Neuronal stem cell (in vitro differentiated cells): ENCODE results near the gene TMCO2.

Experiments
- DNase-seq: peaks from one replicate; pipeline ENCODE4 v3.0.0-alpha.2; 2013; ENCODE audit warnings: low spot score
- H2AFZ ChIP-seq: one replicate; pipeline ENCODE4 v1.6.1; 2013; ENCODE audit warnings: mild to moderate bottlenecking, low read length, inconsistent platforms
- H2AK5ac ChIP-seq: 2 replicates; pipeline ENCODE4 v1.6.1; 2013; ENCODE audit warnings: low read depth, mild to moderate bottlenecking, inconsistent platforms, low read length, moderate library complexity, mixed read lengths
- H2BK120ac ChIP-seq: 2 replicates; pipeline ENCODE4 v1.6.1; 2013; ENCODE audit warnings: low read depth, mild to moderate bottlenecking, inconsistent platforms, low read length, moderate library complexity, mixed read lengths
- H2BK12ac ChIP-seq: one replicate; pipeline ENCODE4 v1.6.1; 2013; ENCODE audit warnings: low read length, inconsistent platforms
- H2BK15ac ChIP-seq: 2 replicates; pipeline ENCODE4 v1.6.1; 2013; ENCODE audit warnings: mild to moderate bottlenecking, low read length, inconsistent platforms, mixed read lengths
- H2BK5ac ChIP-seq: one replicate; pipeline ENCODE4 v1.6.1; 2013; ENCODE audit warnings: inconsistent platforms, mild to moderate bottlenecking, low read length, moderate library complexity
- H3K14ac ChIP-seq: one replicate; pipeline ENCODE4 v1.6.1; 2013; ENCODE audit warnings: low read length, inconsistent platforms
- H3K18ac ChIP-seq: 2 replicates; pipeline ENCODE4 v1.6.1; 2013; ENCODE audit warnings: low read length, inconsistent platforms
- H3K23ac ChIP-seq: 2 replicates; pipeline ENCODE4 v1.6.1; 2013; ENCODE audit warnings: low read depth, mild to moderate bottlenecking, mixed read lengths, low read length, inconsistent platforms; ENCODE audit not compliant: poor library complexity
- H3K27ac ChIP-seq: replicated peaks from 3 replicates; pipeline ENCODE4 v1.5.1; 2013; ENCODE audit warnings: low read length, inconsistent platforms
- H3K27me3 ChIP-seq, 3 experiments: 2 replicates each; pipeline ENCODE4 v1.6.1; 2013; ENCODE audit warnings: low read length in 3 of 3, mild to moderate bottlenecking in 2 of 3, inconsistent platforms in 1 of 3, low read depth in 1 of 3, mixed read lengths in 1 of 3, moderate library complexity in 1 of 3; ENCODE audit not compliant: control insufficient read depth in 3 of 3, insufficient read depth in 3 of 3
- H3K36me3 ChIP-seq, 2 donors: replicated peaks in 1 of 2; 2 replicates each; pipeline ENCODE4 v1.6.1; 2013; ENCODE audit warnings: low read length in 2 of 2; ENCODE audit not compliant: control insufficient read depth in 2 of 2, insufficient read depth in 2 of 2
- H3K4ac ChIP-seq: 2 replicates; pipeline ENCODE4 v1.6.1; 2013; ENCODE audit warnings: inconsistent platforms, mild to moderate bottlenecking, low read length, moderate library complexity
- H3K4me1 ChIP-seq, 2 donors: 1 replicate in 1 of 2; 2 replicates in 1 of 2; pipeline ENCODE4 v1.6.1; 2013; ENCODE audit warnings: low read length in 2 of 2, low read depth in 1 of 2; ENCODE audit not compliant: control insufficient read depth in 2 of 2, insufficient read depth in 1 of 2
- H3K4me2 ChIP-seq: one replicate; pipeline ENCODE4 v1.6.1; 2013; ENCODE audit warnings: mild to moderate bottlenecking, low read length, inconsistent platforms; ENCODE audit not compliant: insufficient read depth, poor library complexity, severe bottlenecking
- H3K4me3 ChIP-seq, 2 donors: 2 replicates each; pipeline ENCODE4 v1.5.1; 2013; ENCODE audit warnings: low read length in 2 of 2, mild to moderate bottlenecking in 2 of 2, inconsistent platforms in 1 of 2, moderate library complexity in 1 of 2
- H3K79me1 ChIP-seq: one replicate; pipeline ENCODE4 v1.6.1; 2013; ENCODE audit warnings: low read depth, mild to moderate bottlenecking, inconsistent platforms, low read length, moderate library complexity
- H3K9ac ChIP-seq: one replicate; pipeline ENCODE4 v1.6.1; 2013; ENCODE audit warnings: mild to moderate bottlenecking, low read depth, low read length, inconsistent platforms; ENCODE audit not compliant: poor library complexity
- H3K9me3 ChIP-seq, 2 donors: replicated peaks in 1 of 2; 2 replicates each; pipeline versions ENCODE3 to v1.6.1; 2013; ENCODE audit warnings: low read length in 2 of 2, mild to moderate bottlenecking in 2 of 2, inconsistent platforms in 1 of 2, low read depth in 1 of 2, mixed read lengths in 1 of 2, moderate library complexity in 1 of 2; ENCODE audit not compliant: control insufficient read depth in 2 of 2, insufficient read depth in 1 of 2
- H4K8ac ChIP-seq: one replicate; pipeline ENCODE4 v1.6.1; 2013; ENCODE audit warnings: low read depth, mild to moderate bottlenecking, inconsistent platforms, low read length, moderate library complexity
- H4K91ac ChIP-seq: one replicate; pipeline ENCODE4 v1.6.1; 2013; ENCODE audit warnings: low read length, low read depth, mild to moderate bottlenecking, inconsistent platforms; ENCODE audit not compliant: poor library complexity
- WGBS, 2 donors: extraction: QIAGEN DNeasy Blood & Tissue Kit; methylation state at CpG; one replicate each; pipeline ENCODE4 v1.1.7; 2013; ENCODE audit warnings: missing lambda C conversion rate in 2 of 2, mixed read lengths in 1 of 2; ENCODE audit not compliant: insufficient read length in 2 of 2, insufficient replicate concordance in 1 of 2; ENCODE audit errors: extremely low coverage in 2 of 2; 5-methylcytosine and 5-hydroxymethylcytosine counted together

TMCO2 gene

GRCh38 chr1:40241362-40241761 lies 6.4 kb upstream of the TMCO2 start:
- peaks cover 18 to 43% of the 10 kb centered on the region in 2 donors for H3K36me3 ChIP-seq
- no peak overlapping the region for H2BK120ac ChIP-seq
- no peaks in the 10 kb centered on the region for H3K79me1 ChIP-seq
- no peak overlapping the region for H3K27ac ChIP-seq
- no peak overlapping the region for H3K4ac ChIP-seq
- H3K27me3 ChIP-seq = no peaks in the 10 kb centered on the region
- H3K23ac ChIP-seq = no peak overlapping the region
- no CpG with 5 or more reads among the region's 1 CpG for WGBS, 2 donors
- no peak overlapping the region for H2AK5ac ChIP-seq
- no peak overlapping the region for H3K4me3 ChIP-seq
- H4K8ac ChIP-seq = no peak overlapping the region
- no peak overlapping the region for H4K91ac ChIP-seq
- no peak overlapping the region for H3K9ac ChIP-seq
- no peak overlapping the region for H3K14ac ChIP-seq
- H3K18ac ChIP-seq = no peak overlapping the region
- no peak overlapping the region for H2AFZ ChIP-seq
- H3K4me1 ChIP-seq = no peaks in the 10 kb centered on the region
- H2BK15ac ChIP-seq = no peak overlapping the region
- no peak for DNase-seq
- H2BK5ac ChIP-seq = no peak overlapping the region
- H3K9me3 ChIP-seq = no peaks in the 10 kb centered on the region
- no peak overlapping the region for H3K4me2 ChIP-seq
- no peak overlapping the region for H2BK12ac ChIP-seq

- Histone ChIP-seq H2BK15ac (no peak overlapping the region), H3K23ac (no peak overlapping the region), H2BK12ac (no peak overlapping the region), H3K9ac (no peak overlapping the region), H4K91ac (no peak overlapping the region), H3K4me3 (no peak overlapping the region), H2AFZ (no peak overlapping the region), H3K79me1 (no peaks in the 10 kb centered on the region), H2AK5ac (no peak overlapping the region), H2BK120ac (no peak overlapping the region), H3K4me1 (no peaks in the 10 kb centered on the region), H3K4me2 (no peak overlapping the region), H4K8ac (no peak overlapping the region), H3K4ac (no peak overlapping the region), H3K18ac (no peak overlapping the region), H3K9me3 (no peaks in the 10 kb centered on the region), H3K27ac (no peak overlapping the region), H3K27me3 (no peaks in the 10 kb centered on the region), H2BK5ac (no peak overlapping the region), H3K14ac (no peak overlapping the region), H3K36me3 (peaks cover 6 to 23% of the 10 kb centered on the region in 2 donors)
- no CpG with 5 or more reads among the region's 2 CpGs for WGBS, 2 donors
- no peak for DNase-seq
Measured at GRCh38 chr1:40243351-40243750, 4.4 kb upstream of the TMCO2 start.

GRCh38 chr1:40244138-40244744 lies 3.5 kb upstream of the TMCO2 start:
- Histone ChIP-seq H3K18ac (no peak overlapping the region), H3K9ac (no peak overlapping the region), H2AFZ (no peak overlapping the region), H2BK120ac (no peak overlapping the region), H3K4me1 (no peaks in the 10 kb centered on the region), H2BK12ac (no peak overlapping the region), H3K4me3 (no peak overlapping the region), H3K27ac (no peak overlapping the region), H3K27me3 (no peaks in the 10 kb centered on the region), H3K14ac (no peak overlapping the region), H4K91ac (no peak overlapping the region), H3K4me2 (no peak overlapping the region), H3K36me3 (peaks cover 3 to 14% of the 10 kb centered on the region in 2 donors), H3K9me3 (no peaks in the 10 kb centered on the region), H3K4ac (no peak overlapping the region), H3K23ac (no peak overlapping the region), H2BK15ac (no peak overlapping the region), H2BK5ac (no peak overlapping the region), H4K8ac (no peak overlapping the region), H3K79me1 (no peaks in the 10 kb centered on the region), H2AK5ac (no peak overlapping the region)
- no peak for DNase-seq
- no CpG with 5 or more reads among the region's 4 CpGs for WGBS, 2 donors

DNA sequence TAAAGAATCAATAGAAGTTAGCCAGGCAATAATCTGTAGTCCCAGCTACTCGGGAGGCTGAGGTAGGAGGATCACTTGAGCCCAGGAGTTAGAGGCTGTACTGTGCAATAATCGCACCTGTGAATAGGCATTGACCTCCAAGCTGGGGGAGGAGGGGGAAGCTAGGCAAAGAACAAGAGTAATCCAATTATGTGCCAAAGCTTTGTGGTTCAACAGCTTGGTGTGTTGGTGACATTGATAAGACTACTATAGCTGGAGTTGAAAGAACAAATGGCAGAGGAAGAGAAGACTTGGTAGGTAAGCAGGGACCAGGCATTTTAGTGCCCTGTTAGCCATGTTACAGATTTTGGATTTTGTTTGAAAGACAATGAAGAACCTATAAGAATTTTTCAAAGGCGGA lies 2.1 kb upstream of the TMCO2 start:
- H2BK15ac ChIP-seq = no peak overlapping the region
- H4K91ac ChIP-seq = no peak overlapping the region
- H3K79me1 ChIP-seq = no peaks in the 10 kb centered on the region
- H3K27ac ChIP-seq = no peak overlapping the region
- no peaks in the 10 kb centered on the region for H3K36me3 ChIP-seq
- H2BK5ac ChIP-seq = no peak overlapping the region
- H4K8ac ChIP-seq = no peak overlapping the region
- H3K9me3 ChIP-seq = no peaks in the 10 kb centered on the region
- no peak overlapping the region for H2BK120ac ChIP-seq
- H3K14ac ChIP-seq = no peak overlapping the region
- H3K18ac ChIP-seq = no peak overlapping the region
- H2AFZ ChIP-seq = no peak overlapping the region
- DNase-seq = no peak
- H3K4me3 ChIP-seq = no peak overlapping the region
- no peak overlapping the region for H2AK5ac ChIP-seq
- no CpG with 5 or more reads among the region's 3 CpGs for WGBS, 2 donors
- no peak overlapping the region for H2BK12ac ChIP-seq
- no peak overlapping the region for H3K4me2 ChIP-seq
- no peaks in the 10 kb centered on the region for H3K4me1 ChIP-seq
- no peak overlapping the region for H3K9ac ChIP-seq
- H3K27me3 ChIP-seq = no peaks in the 10 kb centered on the region
- no peak overlapping the region for H3K23ac ChIP-seq
- no peak overlapping the region for H3K4ac ChIP-seq
